ENCODE results near the gene FRS3.

FRS3 gene

DNA sequence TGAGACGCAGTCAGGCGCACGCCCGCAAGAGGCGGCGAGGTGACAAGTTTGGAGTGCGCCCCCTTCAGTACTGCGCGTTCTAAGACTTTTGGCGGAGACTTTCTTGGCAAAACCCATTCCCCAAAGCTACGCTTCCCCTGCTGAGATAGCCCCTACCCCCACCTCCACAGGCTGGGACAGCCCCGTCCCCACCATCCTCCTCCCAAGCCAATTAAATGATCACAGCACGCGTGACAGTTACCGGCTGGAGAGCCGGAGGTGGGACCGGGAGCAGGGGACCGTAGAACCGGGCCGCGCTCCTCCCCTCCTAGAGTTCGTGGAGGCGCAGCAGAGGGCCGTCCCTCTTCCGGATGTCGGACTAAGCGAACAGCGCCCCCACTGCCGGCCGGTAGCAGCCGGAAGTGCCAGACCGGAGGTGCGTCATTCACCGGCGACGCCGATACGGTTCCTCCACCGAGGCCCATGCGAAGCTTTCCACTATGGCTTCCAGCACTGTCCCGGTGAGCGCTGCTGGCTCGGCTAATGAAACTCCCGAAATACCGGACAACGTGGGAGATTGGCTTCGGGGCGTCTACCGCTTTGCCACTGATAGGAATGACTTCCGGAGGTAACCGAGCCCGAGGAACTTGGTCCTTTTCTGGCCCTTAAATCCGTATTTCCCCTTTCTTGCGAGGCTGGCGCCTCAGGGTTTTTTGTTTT lies 7.7 kb upstream of the FRS3 start, which contains the start of gene TOMM6 (continued):
- no peak for TF ChIP-seq ZNF214 (tag by site-specific recombination; IDR thresholded peaks at IDR 0.05; ENCODE audit: borderline replicate concordance)
- TF ChIP-seq ZNF335 (tag by site-specific recombination; conservative IDR thresholded peaks at IDR 0.05) = no peak
- TF ChIP-seq, protein P1, sequence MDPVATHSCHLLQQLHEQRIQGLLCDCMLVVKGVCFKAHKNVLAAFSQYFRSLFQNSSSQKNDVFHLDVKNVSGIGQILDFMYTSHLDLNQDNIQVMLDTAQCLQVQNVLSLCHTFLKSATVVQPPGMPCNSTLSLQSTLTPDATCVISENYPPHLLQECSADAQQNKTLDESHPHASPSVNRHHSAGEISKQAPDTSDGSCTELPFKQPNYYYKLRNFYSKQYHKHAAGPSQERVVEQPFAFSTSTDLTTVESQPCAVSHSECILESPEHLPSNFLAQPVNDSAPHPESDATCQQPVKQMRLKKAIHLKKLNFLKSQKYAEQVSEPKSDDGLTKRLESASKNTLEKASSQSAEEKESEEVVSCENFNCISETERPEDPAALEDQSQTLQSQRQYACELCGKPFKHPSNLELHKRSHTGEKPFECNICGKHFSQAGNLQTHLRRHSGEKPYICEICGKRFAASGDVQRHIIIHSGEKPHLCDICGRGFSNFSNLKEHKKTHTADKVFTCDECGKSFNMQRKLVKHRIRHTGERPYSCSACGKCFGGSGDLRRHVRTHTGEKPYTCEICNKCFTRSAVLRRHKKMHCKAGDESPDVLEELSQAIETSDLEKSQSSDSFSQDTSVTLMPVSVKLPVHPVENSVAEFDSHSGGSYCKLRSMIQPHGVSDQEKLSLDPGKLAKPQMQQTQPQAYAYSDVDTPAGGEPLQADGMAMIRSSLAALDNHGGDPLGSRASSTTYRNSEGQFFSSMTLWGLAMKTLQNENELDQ (tag by site-specific recombination; IDR thresholded peaks at IDR 0.05; ENCODE audit: low read depth) = no peak
- TF ChIP-seq TCF7L2 (IDR thresholded peaks at IDR 0.05; ENCODE audit: borderline replicate concordance, low read depth, low read length) = no peak
- TF ChIP-seq, protein P2, sequence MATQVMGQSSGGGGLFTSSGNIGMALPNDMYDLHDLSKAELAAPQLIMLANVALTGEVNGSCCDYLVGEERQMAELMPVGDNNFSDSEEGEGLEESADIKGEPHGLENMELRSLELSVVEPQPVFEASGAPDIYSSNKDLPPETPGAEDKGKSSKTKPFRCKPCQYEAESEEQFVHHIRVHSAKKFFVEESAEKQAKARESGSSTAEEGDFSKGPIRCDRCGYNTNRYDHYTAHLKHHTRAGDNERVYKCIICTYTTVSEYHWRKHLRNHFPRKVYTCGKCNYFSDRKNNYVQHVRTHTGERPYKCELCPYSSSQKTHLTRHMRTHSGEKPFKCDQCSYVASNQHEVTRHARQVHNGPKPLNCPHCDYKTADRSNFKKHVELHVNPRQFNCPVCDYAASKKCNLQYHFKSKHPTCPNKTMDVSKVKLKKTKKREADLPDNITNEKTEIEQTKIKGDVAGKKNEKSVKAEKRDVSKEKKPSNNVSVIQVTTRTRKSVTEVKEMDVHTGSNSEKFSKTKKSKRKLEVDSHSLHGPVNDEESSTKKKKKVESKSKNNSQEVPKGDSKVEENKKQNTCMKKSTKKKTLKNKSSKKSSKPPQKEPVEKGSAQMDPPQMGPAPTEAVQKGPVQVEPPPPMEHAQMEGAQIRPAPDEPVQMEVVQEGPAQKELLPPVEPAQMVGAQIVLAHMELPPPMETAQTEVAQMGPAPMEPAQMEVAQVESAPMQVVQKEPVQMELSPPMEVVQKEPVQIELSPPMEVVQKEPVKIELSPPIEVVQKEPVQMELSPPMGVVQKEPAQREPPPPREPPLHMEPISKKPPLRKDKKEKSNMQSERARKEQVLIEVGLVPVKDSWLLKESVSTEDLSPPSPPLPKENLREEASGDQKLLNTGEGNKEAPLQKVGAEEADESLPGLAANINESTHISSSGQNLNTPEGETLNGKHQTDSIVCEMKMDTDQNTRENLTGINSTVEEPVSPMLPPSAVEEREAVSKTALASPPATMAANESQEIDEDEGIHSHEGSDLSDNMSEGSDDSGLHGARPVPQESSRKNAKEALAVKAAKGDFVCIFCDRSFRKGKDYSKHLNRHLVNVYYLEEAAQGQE (tag by site-specific recombination; IDR thresholded peaks at IDR 0.05) = peak; percentile 25; the same call in 1 of the 2 replicates
- TF ChIP-seq ZNF548 (tag by site-specific recombination; IDR thresholded peaks at IDR 0.05) = no peak
- no peak for TF ChIP-seq ZNF530 (tag by site-specific recombination; IDR thresholded peaks at IDR 0.05; ENCODE audit: low read depth)
- TF ChIP-seq, protein P3, sequence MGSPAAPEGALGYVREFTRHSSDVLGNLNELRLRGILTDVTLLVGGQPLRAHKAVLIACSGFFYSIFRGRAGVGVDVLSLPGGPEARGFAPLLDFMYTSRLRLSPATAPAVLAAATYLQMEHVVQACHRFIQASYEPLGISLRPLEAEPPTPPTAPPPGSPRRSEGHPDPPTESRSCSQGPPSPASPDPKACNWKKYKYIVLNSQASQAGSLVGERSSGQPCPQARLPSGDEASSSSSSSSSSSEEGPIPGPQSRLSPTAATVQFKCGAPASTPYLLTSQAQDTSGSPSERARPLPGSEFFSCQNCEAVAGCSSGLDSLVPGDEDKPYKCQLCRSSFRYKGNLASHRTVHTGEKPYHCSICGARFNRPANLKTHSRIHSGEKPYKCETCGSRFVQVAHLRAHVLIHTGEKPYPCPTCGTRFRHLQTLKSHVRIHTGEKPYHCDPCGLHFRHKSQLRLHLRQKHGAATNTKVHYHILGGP (tag by site-specific recombination; IDR thresholded peaks at IDR 0.05) = peak; percentile 78
- peak; percentile 96 for TF ChIP-seq ZBTB1 (tag by site-specific recombination; IDR thresholded peaks at IDR 0.05)
- TF ChIP-seq ZNF221 (tag by site-specific recombination; IDR thresholded peaks at IDR 0.05; ENCODE audit: borderline replicate concordance) = no peak
- TF ChIP-seq, protein P4, sequence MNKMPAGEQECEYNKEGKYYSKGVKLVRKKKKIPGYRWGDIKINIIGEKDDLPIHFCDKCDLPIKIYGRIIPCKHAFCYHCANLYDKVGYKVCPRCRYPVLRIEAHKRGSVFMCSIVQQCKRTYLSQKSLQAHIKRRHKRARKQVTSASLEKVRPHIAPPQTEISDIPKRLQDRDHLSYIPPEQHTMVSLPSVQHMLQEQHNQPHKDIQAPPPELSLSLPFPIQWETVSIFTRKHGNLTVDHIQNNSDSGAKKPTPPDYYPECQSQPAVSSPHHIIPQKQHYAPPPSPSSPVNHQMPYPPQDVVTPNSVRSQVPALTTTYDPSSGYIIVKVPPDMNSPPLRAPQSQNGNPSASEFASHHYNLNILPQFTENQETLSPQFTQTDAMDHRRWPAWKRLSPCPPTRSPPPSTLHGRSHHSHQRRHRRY (tag by site-specific recombination; IDR thresholded peaks at IDR 0.05) = no peak
- TF ChIP-seq ZNF629 (tag by site-specific recombination; IDR thresholded peaks at IDR 0.05) = peak; percentile 92
- no peak for TF ChIP-seq ZNF132 (tag by site-specific recombination; IDR thresholded peaks at IDR 0.05; ENCODE audit: borderline replicate concordance)
- TF ChIP-seq, protein P5, sequence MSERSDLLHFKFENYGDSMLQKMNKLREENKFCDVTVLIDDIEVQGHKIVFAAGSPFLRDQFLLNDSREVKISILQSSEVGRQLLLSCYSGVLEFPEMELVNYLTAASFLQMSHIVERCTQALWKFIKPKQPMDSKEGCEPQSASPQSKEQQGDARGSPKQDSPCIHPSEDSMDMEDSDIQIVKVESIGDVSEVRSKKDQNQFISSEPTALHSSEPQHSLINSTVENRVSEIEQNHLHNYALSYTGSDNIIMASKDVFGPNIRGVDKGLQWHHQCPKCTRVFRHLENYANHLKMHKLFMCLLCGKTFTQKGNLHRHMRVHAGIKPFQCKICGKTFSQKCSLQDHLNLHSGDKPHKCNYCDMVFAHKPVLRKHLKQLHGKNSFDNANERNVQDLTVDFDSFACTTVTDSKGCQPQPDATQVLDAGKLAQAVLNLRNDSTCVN (tag by site-specific recombination; optimal IDR thresholded peaks at IDR 0.05) = peak; percentile 73
- TF ChIP-seq, protein P6, sequence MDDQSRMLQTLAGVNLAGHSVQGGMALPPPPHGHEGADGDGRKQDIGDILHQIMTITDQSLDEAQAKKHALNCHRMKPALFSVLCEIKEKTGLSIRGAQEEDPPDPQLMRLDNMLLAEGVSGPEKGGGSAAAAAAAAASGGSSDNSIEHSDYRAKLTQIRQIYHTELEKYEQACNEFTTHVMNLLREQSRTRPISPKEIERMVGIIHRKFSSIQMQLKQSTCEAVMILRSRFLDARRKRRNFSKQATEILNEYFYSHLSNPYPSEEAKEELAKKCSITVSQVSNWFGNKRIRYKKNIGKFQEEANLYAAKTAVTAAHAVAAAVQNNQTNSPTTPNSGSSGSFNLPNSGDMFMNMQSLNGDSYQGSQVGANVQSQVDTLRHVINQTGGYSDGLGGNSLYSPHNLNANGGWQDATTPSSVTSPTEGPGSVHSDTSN (CRISPR knock-in tag; IDR thresholded peaks at IDR 0.05) = peak; percentile 90
- TF ChIP-seq, protein P7, sequence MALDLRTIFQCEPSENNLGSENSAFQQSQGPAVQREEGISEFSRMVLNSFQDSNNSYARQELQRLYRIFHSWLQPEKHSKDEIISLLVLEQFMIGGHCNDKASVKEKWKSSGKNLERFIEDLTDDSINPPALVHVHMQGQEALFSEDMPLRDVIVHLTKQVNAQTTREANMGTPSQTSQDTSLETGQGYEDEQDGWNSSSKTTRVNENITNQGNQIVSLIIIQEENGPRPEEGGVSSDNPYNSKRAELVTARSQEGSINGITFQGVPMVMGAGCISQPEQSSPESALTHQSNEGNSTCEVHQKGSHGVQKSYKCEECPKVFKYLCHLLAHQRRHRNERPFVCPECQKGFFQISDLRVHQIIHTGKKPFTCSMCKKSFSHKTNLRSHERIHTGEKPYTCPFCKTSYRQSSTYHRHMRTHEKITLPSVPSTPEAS (tag by site-specific recombination; IDR thresholded peaks at IDR 0.05) = no peak
- TF ChIP-seq SCRT1 (tag by site-specific recombination; IDR thresholded peaks at IDR 0.05; ENCODE audit: borderline replicate concordance) = no peak
- peak; percentile 46; the same call in 1 of the 2 replicates for TF ChIP-seq ZNF561 (tag by site-specific recombination; IDR thresholded peaks at IDR 0.05; ENCODE audit: borderline replicate concordance)
- TF ChIP-seq, protein P8, sequence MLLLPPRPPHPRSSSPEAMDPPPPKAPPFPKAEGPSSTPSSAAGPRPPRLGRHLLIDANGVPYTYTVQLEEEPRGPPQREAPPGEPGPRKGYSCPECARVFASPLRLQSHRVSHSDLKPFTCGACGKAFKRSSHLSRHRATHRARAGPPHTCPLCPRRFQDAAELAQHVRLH (tag by site-specific recombination; IDR thresholded peaks at IDR 0.05) = 0 out of 2 replicates have a peak, but pooled peaks have one; percentile 77
- TF ChIP-seq ZBTB8A (tag by site-specific recombination; IDR thresholded peaks at IDR 0.05) = peak; percentile 77
- TF ChIP-seq ZNF24 (tag by site-specific recombination; IDR thresholded peaks at IDR 0.05) = no peak
- TF ChIP-seq, protein P9, sequence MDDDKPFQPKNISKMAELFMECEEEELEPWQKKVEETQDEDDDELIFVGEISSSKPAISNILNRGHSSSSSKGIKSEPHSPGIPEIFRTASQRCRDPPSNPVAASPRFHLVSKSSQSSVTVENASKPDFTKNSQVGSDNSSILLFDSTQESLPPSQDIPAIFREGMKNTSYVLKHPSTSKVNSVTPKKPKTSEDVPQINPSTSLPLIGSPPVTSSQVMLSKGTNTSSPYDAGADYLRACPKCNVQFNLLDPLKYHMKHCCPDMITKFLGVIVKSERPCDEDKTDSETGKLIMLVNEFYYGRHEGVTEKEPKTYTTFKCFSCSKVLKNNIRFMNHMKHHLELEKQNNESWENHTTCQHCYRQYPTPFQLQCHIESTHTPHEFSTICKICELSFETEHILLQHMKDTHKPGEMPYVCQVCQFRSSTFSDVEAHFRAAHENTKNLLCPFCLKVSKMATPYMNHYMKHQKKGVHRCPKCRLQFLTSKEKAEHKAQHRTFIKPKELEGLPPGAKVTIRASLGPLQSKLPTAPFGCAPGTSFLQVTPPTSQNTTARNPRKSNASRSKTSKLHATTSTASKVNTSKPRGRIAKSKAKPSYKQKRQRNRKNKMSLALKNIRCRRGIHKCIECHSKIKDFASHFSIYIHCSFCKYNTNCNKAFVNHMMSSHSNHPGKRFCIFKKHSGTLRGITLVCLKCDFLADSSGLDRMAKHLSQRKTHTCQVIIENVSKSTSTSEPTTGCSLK (tag by site-specific recombination; IDR thresholded peaks at IDR 0.05) = no peak
- TF ChIP-seq GLIS1 (tag by site-specific recombination; IDR thresholded peaks at IDR 0.05) = peak; percentile 78
